Activated CD8-positive, alpha-beta memory T cell treated with anti-CD3 and anti-CD28 coated beads, Interleukin-2, amount 50 U/mL, for 4 hours (primary cell): Measurements from ENCODE around the gene HK1.
"Not testable (repeated sequence)": the region's sequence is repeated elsewhere in the genome, so short reads cannot be mapped to it uniquely, and the experiment has no call there.

Experiments
- DNase-seq: peaks from one replicate; pipeline ENCODE4 v3.0.0-alpha.2; 2020

Gene HK1

GRCh38 chr10:69434169-69434568 is 155.9 kb downstream of the HK1 start:
- no peak for DNase-seq

- DNase-seq = no peak
Measured at GRCh38 chr10:69434926-69435325, 156.6 kb downstream of the HK1 start.

GRCh38 chr10:69435966-69436520 is 157.7 kb downstream of the HK1 start:
- DNase-seq = no peak

GRCh38 chr10:69437321-69438259 is 159.3 kb downstream of the HK1 start:
- DNase-seq = no peak

- DNase-seq = no peak
Measured at GRCh38 chr10:69438536-69439349, 160.4 kb downstream of the HK1 start.

- no peak for DNase-seq
Measured at GRCh38 chr10:69439350-69439739, 161.0 kb downstream of the HK1 start.

- DNase-seq = no peak
Measured at GRCh38 chr10:69439813-69440506, 161.7 kb downstream of the HK1 start.

- no peak for DNase-seq
Measured at GRCh38 chr10:69443354-69443753, 165.1 kb downstream of the HK1 start.

GRCh38 chr10:69445041-69445440 is 166.7 kb downstream of the HK1 start:
- DNase-seq = no peak

- DNase-seq = no peak
Measured at GRCh38 chr10:69446229-69446628, 167.9 kb downstream of the HK1 start.

- DNase-seq = no peak
Measured at GRCh38 chr10:69446650-69447151, 168.4 kb downstream of the HK1 start.

- peak; percentile 44 for DNase-seq
Measured at GRCh38 chr10:69449841-69450240, 171.5 kb downstream of the HK1 start.

- not testable (repeated sequence) for DNase-seq
Measured at GRCh38 chr10:69450395-69450794, 172.1 kb downstream of the HK1 start.

- DNase-seq = peak; percentile 77
Measured at GRCh38 chr10:69451209-69451783, 173.0 kb downstream of the HK1 start, which contains the start of gene TSPAN15. TSS of gene TSPAN15 (plus strand) at chr10:69451465. CDS start at chr10:69451595, 130 bp downstream.
